Measurements from ENCODE around the gene IL32. TPM values are rescaled to one million over a fixed set of nuclear protein-coding genes. Genes with fewer than 3 reads are reported as not detected.

The IL32 gene
- total and polyA plus RNA-seq, 9 of the 15 experiments (the other 6 are each of a cell fraction or from before 2014, with no cell fraction given) = 0.21 to 2.2 (median 0.37) TPM; not detected in 3

DNA sequence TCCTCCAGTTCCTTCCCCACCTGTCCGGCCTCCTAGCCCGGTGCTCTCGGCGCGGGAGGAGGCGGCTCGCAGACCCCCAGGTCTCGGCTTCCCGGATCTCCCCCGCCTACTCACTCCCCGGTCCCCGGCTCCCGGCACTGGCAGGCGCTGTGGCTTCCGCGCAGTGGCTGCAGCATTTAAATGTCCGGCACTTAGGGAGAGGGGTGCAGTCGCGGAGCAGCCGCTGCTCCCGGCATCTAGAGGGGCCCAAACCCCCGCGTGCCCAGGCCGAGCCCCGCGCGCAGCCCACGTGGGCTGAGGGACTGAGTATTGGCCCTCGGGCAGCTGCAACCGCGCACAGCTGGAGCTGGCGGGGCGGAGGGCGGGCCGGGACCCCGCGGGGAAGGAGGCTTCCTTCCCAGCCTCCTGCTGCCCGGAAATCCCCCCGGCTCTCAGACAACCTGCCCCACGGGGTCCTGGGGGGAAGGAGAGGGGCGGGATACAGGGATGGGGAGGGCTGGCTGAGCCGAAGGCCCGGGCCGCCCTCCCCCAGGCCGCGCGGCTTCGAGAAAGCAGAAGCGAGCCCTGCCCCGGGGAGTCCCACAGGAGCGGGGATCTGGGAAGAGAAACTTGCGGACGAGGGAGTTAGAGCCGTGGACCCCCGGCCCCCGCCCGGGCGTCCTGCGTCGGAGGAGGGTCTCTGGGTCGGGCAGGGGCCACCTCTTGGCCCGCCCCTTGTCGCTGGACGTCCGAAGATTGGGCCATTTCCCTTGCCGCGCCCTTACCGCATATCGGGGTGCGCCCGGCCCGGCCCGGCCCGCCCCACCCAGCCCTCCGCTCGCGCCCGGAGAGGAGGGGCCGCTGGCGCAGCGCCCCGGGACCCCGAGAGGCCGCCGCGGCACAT is 19.4 kb upstream of the IL32 start, which contains the start of gene MMP25:
Gene MMP25, plus strand, starts transcription at position 804 of the 883 bp plus-strand sequence. CDS start 357 bp downstream, outside the sequence.
- ChIA-PET POLR2A (interaction anchor here (0.6 to 2.6 kb wide), 4 partner anchors 11 to 104 kb away, joined by 3 to 7 read pairs (median 4); no protein-coding TSS in a partner anchor), CTCF (ENCODE audit: low intra/inter-chr PET ratio) (no interaction called here)
- H3K79me2 ChIP-seq (ENCODE audit: control insufficient read depth, insufficient read depth, low read length) = no peaks in the 10 kb centered on the region
- in situ Hi-C loops (cut with MboI) (no loop called here), intact Hi-C loops (cut with micrococcal nuclease) (no loop called here)
- peak within 1 kb of the TSS; percentile 16; the same call in 1 of the 2 replicates for H3K4me3 ChIP-seq
- no peaks in the 10 kb centered on the region for H3K9me3 ChIP-seq (replicated peaks; ENCODE audit: control insufficient read depth, insufficient read depth, low read depth, low read length)
- H3K36me3 ChIP-seq (ENCODE audit: control insufficient read depth, insufficient read depth, low read length) = no peaks in the 10 kb centered on the region
- no TSS peak for BruUV-seq (replicated peaks)
- H3K9ac ChIP-seq (ENCODE audit: insufficient read depth in 1 of 2, low read depth in 2 of 2, low read length in 2 of 2) = peak within 1 kb of the TSS in 1 of 2 experiments; percentile 80; a peak in 2 of 4 replicates
- H4K20me1 ChIP-seq (replicated peaks; ENCODE audit: control insufficient read depth, insufficient read depth, low read length) = no peaks in the 10 kb centered on the region; the same call in 1 of the 2 replicates
- ATAC-seq = peak; percentile 55
- no peaks in the 10 kb centered on the region for H3K9me1 ChIP-seq (ENCODE audit: control insufficient read depth, insufficient read depth, low read length)
- peaks cover 3 to 26% of the 10 kb centered on the region in 2 experiments; a peak in 3 of 5 replicates for H3K4me1 ChIP-seq (replicated peaks in 1 of 2; ENCODE audit: control insufficient read depth in 2 of 2, insufficient read depth in 2 of 2, low read length in 2 of 2)
- 2% methylated on average over 26 of the region's 86 CpGs for WGBS (ENCODE audit: insufficient coverage, low coverage, missing lambda C conversion rate)
- H2AFZ ChIP-seq (ENCODE audit: low read depth, low read length) = no peak within 1 kb of the TSS
- H3K27ac ChIP-seq (ENCODE audit: extremely low read depth, low read depth, low read length) = no peak within 1 kb of the TSS
- DNase-seq (ENCODE audit: extremely low read depth in 1 of 4, low spot score in 3 of 4) = peak in 3 of 4 experiments; percentile 33 to 56 (median 50)
- FAIRE-seq = no peak
- peak within 1 kb of the TSS; percentile 8; the same call in 1 of the 2 replicates for H3K4me2 ChIP-seq (ENCODE audit: insufficient read depth, low read length)
- H3K27me3 ChIP-seq (ENCODE audit: control insufficient read depth in 2 of 2, insufficient read depth in 2 of 2, low read length in 2 of 2) = peaks cover 21 to 60% of the 10 kb centered on the region in 2 experiments; a peak in 4 of 5 replicates
- TF ChIP-seq BCLAF1 (IDR thresholded peaks at IDR 0.05; ENCODE audit: borderline replicate concordance in 1 of 2, control insufficient read depth in 1 of 2, low read depth in 2 of 2, low read length in 1 of 2) (no peak), NFYB (IDR thresholded peaks at IDR 0.05; ENCODE audit: extremely low read depth, insufficient read length) (no peak), ZNF707 (CRISPR knock-in tag; conservative IDR thresholded peaks at IDR 0.05) (no peak), POLR2G (IDR thresholded peaks at IDR 0.05; ENCODE audit: low read depth, low read length) (0 out of 2 replicates have a peak, but pooled peaks have one; percentile 10), CBX2 (IDR thresholded peaks at IDR 0.05; ENCODE audit: insufficient read depth, low read length, poor library complexity, severe bottlenecking) (no peak), YY1 (IDR thresholded peaks at IDR 0.05; ENCODE audit: borderline replicate concordance in 1 of 3, control insufficient read depth in 1 of 3, extremely low read depth in 1 of 3, insufficient read depth in 3 of 3, insufficient read length in 1 of 3, insufficient replicate concordance in 2 of 3, low read depth in 1 of 3, low read length in 2 of 3) (no peak), TFAP4 (CRISPR knock-in tag; IDR thresholded peaks at IDR 0.05; ENCODE audit: borderline replicate concordance) (peak; percentile 62), EZH2 (IDR thresholded peaks at IDR 0.05; ENCODE audit: borderline replicate concordance, low read depth, low read length) (0 out of 2 replicates have a peak, but pooled peaks have one; percentile 60), ARID2 (IDR thresholded peaks at IDR 0.05) (no peak)
- TF ChIP-seq, protein P1, sequence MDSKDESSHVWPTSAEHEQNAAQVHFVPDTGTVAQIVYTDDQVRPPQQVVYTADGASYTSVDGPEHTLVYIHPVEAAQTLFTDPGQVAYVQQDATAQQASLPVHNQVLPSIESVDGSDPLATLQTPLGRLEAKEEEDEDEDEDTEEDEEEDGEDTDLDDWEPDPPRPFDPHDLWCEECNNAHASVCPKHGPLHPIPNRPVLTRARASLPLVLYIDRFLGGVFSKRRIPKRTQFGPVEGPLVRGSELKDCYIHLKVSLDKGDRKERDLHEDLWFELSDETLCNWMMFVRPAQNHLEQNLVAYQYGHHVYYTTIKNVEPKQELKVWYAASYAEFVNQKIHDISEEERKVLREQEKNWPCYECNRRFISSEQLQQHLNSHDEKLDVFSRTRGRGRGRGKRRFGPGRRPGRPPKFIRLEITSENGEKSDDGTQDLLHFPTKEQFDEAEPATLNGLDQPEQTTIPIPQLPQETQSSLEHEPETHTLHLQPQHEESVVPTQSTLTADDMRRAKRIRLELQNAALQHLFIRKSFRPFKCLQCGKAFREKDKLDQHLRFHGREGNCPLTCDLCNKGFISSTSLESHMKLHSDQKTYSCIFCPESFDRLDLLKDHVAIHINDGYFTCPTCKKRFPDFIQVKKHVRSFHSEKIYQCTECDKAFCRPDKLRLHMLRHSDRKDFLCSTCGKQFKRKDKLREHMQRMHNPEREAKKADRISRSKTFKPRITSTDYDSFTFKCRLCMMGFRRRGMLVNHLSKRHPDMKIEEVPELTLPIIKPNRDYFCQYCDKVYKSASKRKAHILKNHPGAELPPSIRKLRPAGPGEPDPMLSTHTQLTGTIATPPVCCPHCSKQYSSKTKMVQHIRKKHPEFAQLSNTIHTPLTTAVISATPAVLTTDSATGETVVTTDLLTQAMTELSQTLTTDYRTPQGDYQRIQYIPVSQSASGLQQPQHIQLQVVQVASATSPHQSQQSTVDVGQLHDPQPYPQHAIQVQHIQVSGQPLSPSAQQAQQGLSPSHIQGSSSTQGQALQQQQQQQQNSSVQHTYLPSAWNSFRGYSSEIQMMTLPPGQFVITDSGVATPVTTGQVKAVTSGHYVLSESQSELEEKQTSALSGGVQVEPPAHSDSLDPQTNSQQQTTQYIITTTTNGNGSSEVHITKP (IDR thresholded peaks at IDR 0.05; ENCODE audit: partially characterized antibody) = peak; percentile 39
